MM.1S (cell line): ENCODE measurements around the gene GBX2.

ENCODE experiments used
- CTCF ChIP-seq: fragments of 300-600 bp; sonication (generic); IDR thresholded peaks from 2 replicates; pipeline ENCODE4 v1.5.1; 2016; ENCODE audit warnings: antibody characterized with exemption, low read length, mixed read lengths
- EZH2 ChIP-seq: fragments of 300-600 bp; sonication (generic); optimal IDR thresholded peaks from 2 replicates; pipeline ENCODE3; 2017; ENCODE audit warnings: low read depth, mild to moderate bottlenecking, antibody characterized with exemption, low read length, mixed read lengths
- EZH2phosphoT487 ChIP-seq: fragments of 300-600 bp; sonication (generic); IDR thresholded peaks from 2 replicates; pipeline ENCODE4 v1.6.1; 2018; ENCODE audit warnings: antibody characterized with exemption, low read length

GRCh38 chr2:236117861-236118269 is 50.3 kb downstream of the GBX2 start:
- no peak for TF ChIP-seq CTCF
- no peak for TF ChIP-seq EZH2
- TF ChIP-seq EZH2phosphoT487, result no peak
